ENCODE measurements around the gene SLC15A5. TPM values are rescaled to one million over a fixed set of nuclear protein-coding genes. Genes with fewer than 3 reads are reported as not detected.

Gene SLC15A5
- total RNA-seq, 1 donor from 2014 or later: not detected

- intact Hi-C loops (cut with DNase I): no loop called here
- H3K36me3 ChIP-seq: no peaks in the 10 kb centered on the region
- H3K4me1 ChIP-seq: no peaks in the 10 kb centered on the region
- H3K27me3 ChIP-seq: no peaks in the 10 kb centered on the region
- DNase-seq (ENCODE audit: extremely low spot score in 2 of 2): no peak
- H3K4me3 ChIP-seq: no peak overlapping the region
- no peak overlapping the region for H3K27ac ChIP-seq
- H3K9me3 ChIP-seq: no peaks in the 10 kb centered on the region
- no peak for TF ChIP-seq POLR2AphosphoS5 (IDR thresholded peaks at IDR 0.05; ENCODE audit: insufficient read depth in 1 of 2, low read depth in 1 of 2)
- TF ChIP-seq CTCF (IDR thresholded peaks at IDR 0.05): no peak
- TF ChIP-seq POLR2A (IDR thresholded peaks at IDR 0.05): no peak
These were observed 6.4 kb downstream of the SLC15A5 start for GRCh38 chr12:16271062-16271461.

GRCh38 chr12:16269946-16270345 is 7.5 kb downstream of the SLC15A5 start:
- H3K27me3 ChIP-seq: no peaks in the 10 kb centered on the region
- no peaks in the 10 kb centered on the region for H3K36me3 ChIP-seq
- no peak overlapping the region for H3K27ac ChIP-seq
- DNase-seq (ENCODE audit: extremely low spot score in 2 of 2): no peak
- TF ChIP-seq POLR2AphosphoS5 (IDR thresholded peaks at IDR 0.05; ENCODE audit: insufficient read depth in 1 of 2, low read depth in 1 of 2) (no peak), CTCF (IDR thresholded peaks at IDR 0.05) (no peak), POLR2A (IDR thresholded peaks at IDR 0.05) (no peak)
- no peak overlapping the region for H3K4me3 ChIP-seq
- intact Hi-C loops (cut with DNase I): no loop called here
- no peaks in the 10 kb centered on the region for H3K4me1 ChIP-seq
- no peaks in the 10 kb centered on the region for H3K9me3 ChIP-seq

GRCh38 chr12:16266085-16266484 is 11.4 kb downstream of the SLC15A5 start:
- Histone ChIP-seq H3K4me1 (no peaks in the 10 kb centered on the region), H3K27me3 (no peaks in the 10 kb centered on the region), H3K9me3 (no peaks in the 10 kb centered on the region), H3K4me3 (no peak overlapping the region), H3K36me3 (no peaks in the 10 kb centered on the region), H3K27ac (no peak overlapping the region)
- TF ChIP-seq POLR2AphosphoS5 (IDR thresholded peaks at IDR 0.05; ENCODE audit: insufficient read depth in 1 of 2, low read depth in 1 of 2) (no peak), POLR2A (IDR thresholded peaks at IDR 0.05) (no peak), CTCF (IDR thresholded peaks at IDR 0.05) (no peak)
- DNase-seq (ENCODE audit: extremely low spot score in 2 of 2): no peak
- intact Hi-C loops (cut with DNase I): no loop called here

- no peak for DNase-seq (ENCODE audit: extremely low spot score in 2 of 2)
- Histone ChIP-seq H3K9me3 (no peaks in the 10 kb centered on the region), H3K4me3 (no peak overlapping the region), H3K27ac (no peak overlapping the region), H3K27me3 (no peaks in the 10 kb centered on the region), H3K36me3 (no peaks in the 10 kb centered on the region), H3K4me1 (no peaks in the 10 kb centered on the region)
- TF ChIP-seq CTCF (IDR thresholded peaks at IDR 0.05): no peak
- TF ChIP-seq POLR2AphosphoS5 (IDR thresholded peaks at IDR 0.05; ENCODE audit: insufficient read depth in 1 of 2, low read depth in 1 of 2): no peak
- TF ChIP-seq POLR2A (IDR thresholded peaks at IDR 0.05): no peak
- intact Hi-C loops (cut with DNase I): no loop called here
These were observed 15.5 kb downstream of the SLC15A5 start for GRCh38 chr12:16261944-16262475.

- Histone ChIP-seq H3K4me3 (no peak overlapping the region), H3K9me3 (no peaks in the 10 kb centered on the region), H3K4me1 (no peaks in the 10 kb centered on the region), H3K36me3 (no peaks in the 10 kb centered on the region), H3K27ac (no peak overlapping the region), H3K27me3 (no peaks in the 10 kb centered on the region)
- TF ChIP-seq CTCF (IDR thresholded peaks at IDR 0.05) (no peak), POLR2A (IDR thresholded peaks at IDR 0.05) (no peak), POLR2AphosphoS5 (IDR thresholded peaks at IDR 0.05; ENCODE audit: insufficient read depth in 1 of 2, low read depth in 1 of 2) (no peak)
- intact Hi-C loops (cut with DNase I): no loop called here
- DNase-seq (ENCODE audit: extremely low spot score in 2 of 2): no peak
These were observed 17.3 kb downstream of the SLC15A5 start for GRCh38 chr12:16260206-16260605.

Measured in vagina (tissue), 2 donors.